ENCODE measurements around the gene SETD3.

GRCh38 chr14:99502989-99503421 lies 22.3 kb upstream of the SETD3 start:
- no peak for TF ChIP-seq CTCF (IDR thresholded peaks at IDR 0.05)
- no peak for TF ChIP-seq EP300 (IDR thresholded peaks at IDR 0.05)
- no peak for TF ChIP-seq POLR2A (IDR thresholded peaks at IDR 0.05; ENCODE audit: low read depth)
